Measurements from ENCODE around the gene KAT2B.

- TF ChIP-seq, protein P1, sequence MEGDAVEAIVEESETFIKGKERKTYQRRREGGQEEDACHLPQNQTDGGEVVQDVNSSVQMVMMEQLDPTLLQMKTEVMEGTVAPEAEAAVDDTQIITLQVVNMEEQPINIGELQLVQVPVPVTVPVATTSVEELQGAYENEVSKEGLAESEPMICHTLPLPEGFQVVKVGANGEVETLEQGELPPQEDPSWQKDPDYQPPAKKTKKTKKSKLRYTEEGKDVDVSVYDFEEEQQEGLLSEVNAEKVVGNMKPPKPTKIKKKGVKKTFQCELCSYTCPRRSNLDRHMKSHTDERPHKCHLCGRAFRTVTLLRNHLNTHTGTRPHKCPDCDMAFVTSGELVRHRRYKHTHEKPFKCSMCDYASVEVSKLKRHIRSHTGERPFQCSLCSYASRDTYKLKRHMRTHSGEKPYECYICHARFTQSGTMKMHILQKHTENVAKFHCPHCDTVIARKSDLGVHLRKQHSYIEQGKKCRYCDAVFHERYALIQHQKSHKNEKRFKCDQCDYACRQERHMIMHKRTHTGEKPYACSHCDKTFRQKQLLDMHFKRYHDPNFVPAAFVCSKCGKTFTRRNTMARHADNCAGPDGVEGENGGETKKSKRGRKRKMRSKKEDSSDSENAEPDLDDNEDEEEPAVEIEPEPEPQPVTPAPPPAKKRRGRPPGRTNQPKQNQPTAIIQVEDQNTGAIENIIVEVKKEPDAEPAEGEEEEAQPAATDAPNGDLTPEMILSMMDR (IDR thresholded peaks at IDR 0.05), result no peak
- no peak for TF ChIP-seq POLR2A (IDR thresholded peaks at IDR 0.05)
These were observed 70.6 kb downstream of the KAT2B start for GRCh38 chr3:20110826-20111225.
